Measurements from ENCODE around the gene WDR64.

WDR64 gene

GRCh38 chr1:241640867-241641622, 11.0 kb upstream of the WDR64 start:
- peak overlapping the region; percentile 94 for H3K4me3 ChIP-seq (ENCODE audit: low read depth, low read length, poor library complexity, severe bottlenecking)
- no peaks in the 10 kb centered on the region for H4K20me1 ChIP-seq (ENCODE audit: insufficient read depth, low read length)
- H3K27ac ChIP-seq (ENCODE audit: low read depth, low read length, poor library complexity, severe bottlenecking): no peak overlapping the region
- no peaks in the 10 kb centered on the region for H3K9me2 ChIP-seq (ENCODE audit: low read depth, low read length)
- no peaks in the 10 kb centered on the region for H3F3A ChIP-seq (ENCODE audit: insufficient read depth, low read length)
- no peaks in the 10 kb centered on the region for H3K79me2 ChIP-seq (ENCODE audit: insufficient read depth, low read length)
- H3K4me2 ChIP-seq (ENCODE audit: low read length): peak overlapping the region; percentile 70
- peak overlapping the region; percentile 89 for H2AFZ ChIP-seq (ENCODE audit: low read length)
- no peaks in the 10 kb centered on the region; the same call in 1 of the 2 replicates for H3K36me3 ChIP-seq (ENCODE audit: insufficient read depth, low read length)
- peaks cover 21% of the 10 kb centered on the region for H3K4me1 ChIP-seq (ENCODE audit: insufficient read depth, low read length, severe bottlenecking)
- no peaks in the 10 kb centered on the region for H3K9me3 ChIP-seq (ENCODE audit: low read length)
- no peaks in the 10 kb centered on the region for H3K27me3 ChIP-seq (ENCODE audit: insufficient read depth, low read length)
- TF ChIP-seq EZH2 (IDR thresholded peaks at IDR 0.05; ENCODE audit: borderline replicate concordance, low read length) (no peak), CTCF (IDR thresholded peaks at IDR 0.05; ENCODE audit: low read length) (no peak)
- peak overlapping the region; percentile 39; the same call in 1 of the 2 replicates for H3K9ac ChIP-seq (ENCODE audit: low read length)

- no peak overlapping the region for H3K27ac ChIP-seq (ENCODE audit: low read depth, low read length, poor library complexity, severe bottlenecking)
Observed at GRCh38 chr1:241641773-241642592, 10.1 kb upstream of the WDR64 start.

GRCh38 chr1:241642593-241642944, 9.5 kb upstream of the WDR64 start:
- peaks cover 17% of the 10 kb centered on the region for H3K4me1 ChIP-seq (ENCODE audit: insufficient read depth, low read length, severe bottlenecking)
- H3K9me3 ChIP-seq (ENCODE audit: low read length): no peaks in the 10 kb centered on the region
- H3K36me3 ChIP-seq (ENCODE audit: insufficient read depth, low read length): no peaks in the 10 kb centered on the region
- H4K20me1 ChIP-seq (ENCODE audit: insufficient read depth, low read length): no peaks in the 10 kb centered on the region
- H3K9me2 ChIP-seq (ENCODE audit: low read depth, low read length): no peaks in the 10 kb centered on the region
- no peaks in the 10 kb centered on the region for H3K79me2 ChIP-seq (ENCODE audit: insufficient read depth, low read length)
- TF ChIP-seq CTCF (IDR thresholded peaks at IDR 0.05; ENCODE audit: low read length): no peak
- no peak for TF ChIP-seq EZH2 (IDR thresholded peaks at IDR 0.05; ENCODE audit: borderline replicate concordance, low read length)
- no peaks in the 10 kb centered on the region for H3K27me3 ChIP-seq (ENCODE audit: insufficient read depth, low read length)
- no peak overlapping the region for H3K27ac ChIP-seq (ENCODE audit: low read depth, low read length, poor library complexity, severe bottlenecking)
- H2AFZ ChIP-seq (ENCODE audit: low read length): no peak overlapping the region
- no peak overlapping the region for H3K4me3 ChIP-seq (ENCODE audit: low read depth, low read length, poor library complexity, severe bottlenecking)
- no peak overlapping the region for H3K9ac ChIP-seq (ENCODE audit: low read length)
- H3F3A ChIP-seq (ENCODE audit: insufficient read depth, low read length): no peaks in the 10 kb centered on the region
- no peak overlapping the region for H3K4me2 ChIP-seq (ENCODE audit: low read length)

More at GRCh38 chr1:241641773-241642592, 10.1 kb upstream of the WDR64 start:
- no peaks in the 10 kb centered on the region for H3K79me2 ChIP-seq (ENCODE audit: insufficient read depth, low read length)
- no peaks in the 10 kb centered on the region for H3F3A ChIP-seq (ENCODE audit: insufficient read depth, low read length)
- peaks cover 17% of the 10 kb centered on the region for H3K4me1 ChIP-seq (ENCODE audit: insufficient read depth, low read length, severe bottlenecking)
- no peak overlapping the region for H2AFZ ChIP-seq (ENCODE audit: low read length)
- H4K20me1 ChIP-seq (ENCODE audit: insufficient read depth, low read length): no peaks in the 10 kb centered on the region
- no peaks in the 10 kb centered on the region for H3K9me3 ChIP-seq (ENCODE audit: low read length)
- H3K9ac ChIP-seq (ENCODE audit: low read length): no peak overlapping the region
- H3K9me2 ChIP-seq (ENCODE audit: low read depth, low read length): no peaks in the 10 kb centered on the region
- no peaks in the 10 kb centered on the region; the same call in 1 of the 2 replicates for H3K36me3 ChIP-seq (ENCODE audit: insufficient read depth, low read length)
- TF ChIP-seq CTCF (IDR thresholded peaks at IDR 0.05; ENCODE audit: low read length) (no peak), EZH2 (IDR thresholded peaks at IDR 0.05; ENCODE audit: borderline replicate concordance, low read length) (no peak)
- H3K27me3 ChIP-seq (ENCODE audit: insufficient read depth, low read length): no peaks in the 10 kb centered on the region
- no peak overlapping the region for H3K4me3 ChIP-seq (ENCODE audit: low read depth, low read length, poor library complexity, severe bottlenecking)
- H3K4me2 ChIP-seq (ENCODE audit: low read length): no peak overlapping the region
